GM20431 (cell line): ENCODE results near the gene RELB.

Source experiments
- in situ Hi-C: fragments of 300-500 bp; cut with MseI, MboI; formaldehyde crosslinking; loops from one replicate; pipeline ENCODE4 v1.15.0; 2020; ENCODE audit warnings: low sequenced_read_pairs; ENCODE audit not compliant: unreplicated experiment

The RELB gene

GRCh38 chr19:45016388-45017314, 15.4 kb downstream of the RELB start:
- in situ Hi-C loops, result no loop called here

- in situ Hi-C loops, result no loop called here
Observed at GRCh38 chr19:45019187-45019586, 17.9 kb downstream of the RELB start.

- in situ Hi-C loops, result no loop called here
Observed at GRCh38 chr19:45020071-45020470, 18.8 kb downstream of the RELB start.

- in situ Hi-C loops, result no loop called here
Observed at GRCh38 chr19:45021971-45022370, 20.7 kb downstream of the RELB start.

GRCh38 chr19:45023048-45023447, 21.8 kb downstream of the RELB start:
- in situ Hi-C loops, result no loop called here

GRCh38 chr19:45025264-45025663, 24.0 kb downstream of the RELB start:
- in situ Hi-C loops, result no loop called here

GRCh38 chr19:45027371-45027770, 26.1 kb downstream of the RELB start:
- in situ Hi-C loops, result no loop called here

GRCh38 chr19:45030825-45031224, 29.6 kb downstream of the RELB start:
- in situ Hi-C loops, result no loop called here

- in situ Hi-C loops, result no loop called here
Observed at GRCh38 chr19:45032421-45032820, 31.2 kb downstream of the RELB start.

GRCh38 chr19:45035755-45036154, 34.5 kb downstream of the RELB start:
- in situ Hi-C loops, result no loop called here

- in situ Hi-C loops, result no loop called here
Observed at GRCh38 chr19:45037393-45038169, 36.3 kb downstream of the RELB start.

- in situ Hi-C loops, result no loop called here
Observed at GRCh38 chr19:45038931-45039893, 37.9 kb downstream of the RELB start, which contains the start of gene CLASRP. TSS of gene CLASRP (plus strand) at chr19:45039045. CDS start at chr19:45040213, 1,168 bp downstream.

GRCh38 chr19:45040059-45040771, 39.0 kb downstream of the RELB start:
- in situ Hi-C loops, result no loop called here

- in situ Hi-C loops, result no loop called here
Observed at GRCh38 chr19:45041125-45041524, 39.9 kb downstream of the RELB start.

GRCh38 chr19:45045671-45046353, 44.5 kb downstream of the RELB start:
- in situ Hi-C loops, result no loop called here

GRCh38 chr19:45046355-45046754, 45.1 kb downstream of the RELB start:
- in situ Hi-C loops, result no loop called here

- in situ Hi-C loops, result no loop called here
Observed at GRCh38 chr19:45047188-45047797, 46.0 kb downstream of the RELB start.

- in situ Hi-C loops, result no loop called here
Observed at GRCh38 chr19:45049073-45049736, 47.9 kb downstream of the RELB start.
